ENCODE measurements around the gene ARMC9. TPM values are rescaled to one million over a fixed set of nuclear protein-coding genes. Genes with fewer than 3 reads are reported as not detected.

Gene ARMC9
- total and polyA plus RNA-seq, 2 of the 13 experiments (the other 11 are each of a cell fraction or from before 2014, with no cell fraction given): 9.1 to 12.8 TPM

- WGBS (ENCODE audit: low lambda C conversion rate): 38% methylated on average over 11 of the region's 17 CpGs
- H3K27ac ChIP-seq (ENCODE audit: extremely low read length, insufficient read depth, low read length): no peak overlapping the region
- ChIA-PET CTCF (ENCODE audit: low intra/inter-chr PET ratio, low total read pairs) (interaction anchor here (1.3 to 1.4 kb wide), 2 partner anchors 97 to 166 kb away, joined by 5 to 9 read pairs; no protein-coding TSS in a partner anchor), POLR2A (no interaction called here)
- no TSS peak for BruUV-seq (replicated peaks)
- in situ Hi-C loops (cut with HindIII; ENCODE audit: extremely low pct_ligation_motif_present, low pct_unique_long_range_greater_than_20kb) (loop anchor here (10.0 kb wide), 1 partner anchor 99 kb away; no protein-coding TSS in a partner anchor), intact Hi-C loops (cut with micrococcal nuclease; ENCODE audit: unreplicated experiment) (loop anchor here (1.0 kb wide), 2 partner anchors 28 to 96 kb away; no protein-coding TSS in a partner anchor)
- no peaks in the 10 kb centered on the region for H4K20me1 ChIP-seq (ENCODE audit: insufficient read depth, low read length)
- TF ChIP-seq ZFX (CRISPR knock-in tag; IDR thresholded peaks at IDR 0.05; ENCODE audit: low read depth) (0 out of 2 replicates have a peak, but pooled peaks have one; percentile 22), XRCC5 (optimal IDR thresholded peaks at IDR 0.05; ENCODE audit: low read length) (peak; percentile 46), ZNF350 (CRISPR knock-in tag; IDR thresholded peaks at IDR 0.05; ENCODE audit: borderline replicate concordance, low read depth) (0 out of 2 replicates have a peak, but pooled peaks have one; percentile 11), STAG1 (CRISPR knock-in tag; IDR thresholded peaks at IDR 0.05) (peak; percentile 47), CTCF (CRISPR knock-in tag; IDR thresholded peaks at IDR 0.05) (peak; percentile 56), ZNF362 (CRISPR knock-in tag; IDR thresholded peaks at IDR 0.05; ENCODE audit: borderline replicate concordance) (no peak), ZNF576 (CRISPR knock-in tag; IDR thresholded peaks at IDR 0.05) (no peak)
- TF ChIP-seq, protein P1, sequence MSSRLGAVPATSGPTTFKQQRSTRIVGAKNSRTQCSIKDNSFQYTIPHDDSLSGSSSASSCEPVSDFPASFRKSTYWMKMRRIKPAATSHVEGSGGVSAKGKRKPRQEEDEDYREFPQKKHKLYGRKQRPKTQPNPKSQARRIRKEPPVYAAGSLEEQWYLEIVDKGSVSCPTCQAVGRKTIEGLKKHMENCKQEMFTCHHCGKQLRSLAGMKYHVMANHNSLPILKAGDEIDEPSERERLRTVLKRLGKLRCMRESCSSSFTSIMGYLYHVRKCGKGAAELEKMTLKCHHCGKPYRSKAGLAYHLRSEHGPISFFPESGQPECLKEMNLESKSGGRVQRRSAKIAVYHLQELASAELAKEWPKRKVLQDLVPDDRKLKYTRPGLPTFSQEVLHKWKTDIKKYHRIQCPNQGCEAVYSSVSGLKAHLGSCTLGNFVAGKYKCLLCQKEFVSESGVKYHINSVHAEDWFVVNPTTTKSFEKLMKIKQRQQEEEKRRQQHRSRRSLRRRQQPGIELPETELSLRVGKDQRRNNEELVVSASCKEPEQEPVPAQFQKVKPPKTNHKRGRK (CRISPR knock-in tag; IDR thresholded peaks at IDR 0.05): no peak
- TF ChIP-seq, protein P2, sequence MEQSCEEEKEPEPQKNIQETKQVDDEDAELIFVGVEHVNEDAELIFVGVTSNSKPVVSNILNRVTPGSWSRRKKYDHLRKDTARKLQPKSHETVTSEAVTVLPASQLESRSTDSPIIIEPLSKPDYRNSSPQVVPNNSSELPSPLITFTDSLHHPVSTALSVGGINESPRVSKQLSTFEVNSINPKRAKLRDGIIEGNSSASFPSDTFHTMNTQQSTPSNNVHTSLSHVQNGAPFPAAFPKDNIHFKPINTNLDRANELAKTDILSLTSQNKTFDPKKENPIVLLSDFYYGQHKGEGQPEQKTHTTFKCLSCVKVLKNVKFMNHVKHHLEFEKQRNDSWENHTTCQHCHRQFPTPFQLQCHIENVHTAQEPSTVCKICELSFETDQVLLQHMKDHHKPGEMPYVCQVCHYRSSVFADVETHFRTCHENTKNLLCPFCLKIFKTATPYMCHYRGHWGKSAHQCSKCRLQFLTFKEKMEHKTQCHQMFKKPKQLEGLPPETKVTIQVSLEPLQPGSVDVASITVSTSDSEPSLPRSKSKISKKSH (CRISPR knock-in tag; IDR thresholded peaks at IDR 0.05; ENCODE audit: borderline replicate concordance): 0 out of 2 replicates have a peak, but pooled peaks have one; percentile 29
- H3K9me3 ChIP-seq (ENCODE audit: low read length): no peaks in the 10 kb centered on the region
- H3K36me3 ChIP-seq (replicated peaks in 1 of 2; ENCODE audit: control insufficient read depth in 1 of 2, insufficient read depth in 2 of 2, low read length in 2 of 2): no peaks in the 10 kb centered on the region
- H3K27me3 ChIP-seq (ENCODE audit: control insufficient read depth in 1 of 2, insufficient read depth in 2 of 2, low read length in 2 of 2): peaks cover 17 to 81% of the 10 kb centered on the region in 2 experiments
- DNase-seq (ENCODE audit: low spot score) (peak; percentile 47), FAIRE-seq (peak; percentile 59), ATAC-seq (peak; percentile 52)
- no peaks in the 10 kb centered on the region for H3K79me2 ChIP-seq (ENCODE audit: insufficient read depth, low read length)
- peaks cover 37% of the 10 kb centered on the region for H3K4me1 ChIP-seq (ENCODE audit: insufficient read depth, low read length)
- H3K4me2 ChIP-seq (ENCODE audit: low read depth, low read length): no peak overlapping the region; the same call in 1 of the 2 replicates
- H3K9ac ChIP-seq (ENCODE audit: insufficient read depth, low read depth, low read length): no peak overlapping the region
- no peak overlapping the region for H2AFZ ChIP-seq (ENCODE audit: low read length)
- no peak overlapping the region for H3K4me3 ChIP-seq (replicated peaks in 1 of 3; ENCODE audit: insufficient read depth in 1 of 3, low read depth in 2 of 3, low read length in 3 of 3)
Observed at GRCh38 chr2:231393149-231394131, 195.0 kb downstream of the ARMC9 start.

Data from HepG2 (cell line).